Measurements from ENCODE around the gene MRPL14.

DNA sequence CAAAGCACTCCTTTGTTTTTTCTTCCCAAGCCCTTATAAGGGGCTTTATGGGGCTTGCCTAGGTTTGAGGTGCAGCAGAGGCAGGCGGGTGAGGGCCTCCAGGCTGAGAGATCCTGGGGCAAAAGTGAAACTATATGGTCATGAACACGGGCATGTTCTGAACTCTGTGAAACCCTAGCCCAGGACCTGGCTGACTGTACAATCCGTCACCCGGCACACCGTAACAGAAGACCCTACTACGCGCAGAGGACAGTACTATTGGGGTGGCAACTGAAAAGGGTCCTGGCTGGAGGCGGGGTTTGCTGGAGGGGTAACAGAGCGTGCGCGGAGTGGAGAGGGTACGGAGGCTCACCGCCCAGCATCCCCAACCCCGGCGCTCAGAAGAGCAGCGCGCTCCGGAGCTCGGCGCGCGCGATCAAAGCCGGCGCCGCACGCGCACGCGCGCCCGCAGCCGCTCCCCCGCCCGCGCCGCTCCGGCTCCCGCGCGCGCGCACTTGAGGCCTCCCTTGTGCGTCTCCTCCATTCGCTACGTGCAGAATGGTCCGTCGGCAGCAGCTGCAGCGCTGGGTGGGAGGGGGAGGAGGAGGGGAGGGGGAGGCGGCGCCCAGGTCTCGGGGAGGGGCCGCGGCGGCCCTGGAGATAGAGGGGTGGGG is 54.2 kb downstream of the MRPL14 start:
- TF ChIP-seq CTCF (IDR thresholded peaks at IDR 0.05; ENCODE audit: low read depth, low read length, missing input control) (no peak), RAD21 (IDR thresholded peaks at IDR 0.05) (no peak), TAF1 (conservative IDR thresholded peaks at IDR 0.05) (no peak), YY1 (IDR thresholded peaks at IDR 0.05) (peak; percentile 69), GABPA (IDR thresholded peaks at IDR 0.05 in 1 of 2, conservative IDR thresholded peaks at IDR 0.05 in 1 of 2) (no peak), FOXA1 (IDR thresholded peaks at IDR 0.05) (no peak)

Measured in liver (tissue), 3 donors.